Measurements from ENCODE around the gene RANBP17. TPM values are rescaled to one million over a fixed set of nuclear protein-coding genes. Genes with fewer than 3 reads are reported as not detected.

Gene RANBP17
- total RNA-seq, 1 donor from 2014 or later: 49.7 TPM

DNA sequence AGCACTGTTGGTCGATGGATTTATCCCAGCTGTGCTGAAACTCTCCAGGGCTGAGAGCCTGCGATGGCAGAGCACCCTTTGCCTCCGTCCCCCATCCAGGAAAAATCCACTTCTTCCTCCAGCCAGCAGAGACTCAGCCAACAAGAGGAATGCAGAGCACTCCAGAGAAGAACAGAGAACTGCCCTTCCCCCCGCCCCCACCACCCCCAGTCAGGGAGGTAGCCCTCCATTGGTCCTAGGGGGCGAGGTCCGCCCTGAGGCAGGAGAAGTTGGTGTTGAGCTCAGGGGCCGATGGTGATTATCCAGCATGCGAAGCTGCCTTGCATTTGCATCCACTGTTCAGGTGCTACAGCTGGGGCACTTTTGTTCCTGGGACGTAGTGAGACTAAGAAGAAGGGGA is 456.2 kb downstream of the RANBP17 start:
- Mint-ChIP-seq H3K27me3 (ENCODE audit: insufficient read depth, low read depth) (peaks cover 77% of the 10 kb centered on the region), H3K9me3 (peaks cover 3% of the 10 kb centered on the region), H3K4me1 (peaks cover 8% of the 10 kb centered on the region), H3K27ac (no peak overlapping the region), H3K4me3 (no peak overlapping the region), H3K36me3 (no peaks in the 10 kb centered on the region)
- H3K4me3 ChIP-seq: no peak overlapping the region
- H3K27ac ChIP-seq: no peak overlapping the region
- peaks cover 10% of the 10 kb centered on the region for H3K4me1 ChIP-seq
- H2AFZ ChIP-seq (replicated peaks): no peak overlapping the region
- peak overlapping the region; percentile 44 for H3K4me2 ChIP-seq
- peak; percentile 60 for DNase-seq (ENCODE audit: low spot score)
- peaks cover 20% of the 10 kb centered on the region for H3F3A ChIP-seq (ENCODE audit: low read depth)
- no peak overlapping the region for H3K9ac ChIP-seq
- peaks cover 62% of the 10 kb centered on the region for H4K20me1 ChIP-seq (ENCODE audit: low read depth)
- TF ChIP-seq CTCF (IDR thresholded peaks at IDR 0.05) (no peak), EZH2phosphoT487 (IDR thresholded peaks at IDR 0.05) (no peak), EZH2 (IDR thresholded peaks at IDR 0.05) (no peak)
- H3K36me3 ChIP-seq: no peaks in the 10 kb centered on the region
- H3K27me3 ChIP-seq: peaks cover 100% of the 10 kb centered on the region
- H3K9me3 ChIP-seq (ENCODE audit: low read depth): no peaks in the 10 kb centered on the region
- H3K79me2 ChIP-seq (ENCODE audit: low read depth): no peaks in the 10 kb centered on the region

- no peaks in the 10 kb centered on the region for H3K36me3 Mint-ChIP-seq
- Histone ChIP-seq H3K27me3 (peaks cover 100% of the 10 kb centered on the region), H3K4me1 (peaks cover 10% of the 10 kb centered on the region), H3K9ac (no peak overlapping the region), H3K36me3 (no peaks in the 10 kb centered on the region), H3K27ac (no peak overlapping the region), H3K4me3 (no peak overlapping the region), H3K4me2 (no peak overlapping the region), H2AFZ (replicated peaks) (no peak overlapping the region), H3K9me3 (ENCODE audit: low read depth) (no peaks in the 10 kb centered on the region), H3K79me2 (ENCODE audit: low read depth) (no peaks in the 10 kb centered on the region), H4K20me1 (ENCODE audit: low read depth) (peaks cover 28% of the 10 kb centered on the region), H3F3A (ENCODE audit: low read depth) (peaks cover 15% of the 10 kb centered on the region)
- H3K27ac Mint-ChIP-seq: no peak overlapping the region
- H3K27me3 Mint-ChIP-seq (ENCODE audit: insufficient read depth, low read depth): peaks cover 60% of the 10 kb centered on the region
- DNase-seq (ENCODE audit: low spot score): peak; percentile 10
- no peaks in the 10 kb centered on the region for H3K4me1 Mint-ChIP-seq
- no peaks in the 10 kb centered on the region for H3K9me3 Mint-ChIP-seq
- TF ChIP-seq EZH2 (IDR thresholded peaks at IDR 0.05) (no peak), CTCF (IDR thresholded peaks at IDR 0.05) (no peak), EZH2phosphoT487 (IDR thresholded peaks at IDR 0.05) (no peak)
- no peak overlapping the region for H3K4me3 Mint-ChIP-seq
Observed at GRCh38 chr5:171321447-171321846, 459.6 kb downstream of the RANBP17 start.

- Histone ChIP-seq H3K4me2 (no peak overlapping the region), H3F3A (ENCODE audit: low read depth) (peaks cover 12% of the 10 kb centered on the region), H3K27ac (no peak overlapping the region), H3K9ac (no peak overlapping the region), H2AFZ (replicated peaks) (no peak overlapping the region), H3K4me1 (peaks cover 6% of the 10 kb centered on the region), H4K20me1 (ENCODE audit: low read depth) (peaks cover 17% of the 10 kb centered on the region), H3K9me3 (ENCODE audit: low read depth) (no peaks in the 10 kb centered on the region), H3K27me3 (peaks cover 100% of the 10 kb centered on the region), H3K36me3 (no peaks in the 10 kb centered on the region), H3K4me3 (no peak overlapping the region), H3K79me2 (ENCODE audit: low read depth) (no peaks in the 10 kb centered on the region)
- Mint-ChIP-seq H3K36me3 (no peaks in the 10 kb centered on the region), H3K9me3 (no peaks in the 10 kb centered on the region), H3K27me3 (ENCODE audit: insufficient read depth, low read depth) (peaks cover 50% of the 10 kb centered on the region), H3K4me3 (no peak overlapping the region), H3K27ac (no peak overlapping the region), H3K4me1 (no peaks in the 10 kb centered on the region)
- TF ChIP-seq CTCF (IDR thresholded peaks at IDR 0.05) (no peak), EZH2 (IDR thresholded peaks at IDR 0.05) (no peak), EZH2phosphoT487 (IDR thresholded peaks at IDR 0.05) (no peak)
- DNase-seq (ENCODE audit: low spot score): no peak
Observed at GRCh38 chr5:171322527-171322926, 460.7 kb downstream of the RANBP17 start.
